Measurements from ENCODE around the gene ARHGEF19. TPM values are rescaled to one million over a fixed set of nuclear protein-coding genes. Genes with fewer than 3 reads are reported as not detected.

The ARHGEF19 gene
- total and polyA plus RNA-seq, 9 of the 15 experiments (the other 6 are each of a cell fraction or from before 2014, with no cell fraction given): 0.73 to 21.0 (median 5.2) TPM

GRCh38 chr1:16248603-16249516, 36.4 kb upstream of the ARHGEF19 start (continued):
- TF ChIP-seq, protein P1, sequence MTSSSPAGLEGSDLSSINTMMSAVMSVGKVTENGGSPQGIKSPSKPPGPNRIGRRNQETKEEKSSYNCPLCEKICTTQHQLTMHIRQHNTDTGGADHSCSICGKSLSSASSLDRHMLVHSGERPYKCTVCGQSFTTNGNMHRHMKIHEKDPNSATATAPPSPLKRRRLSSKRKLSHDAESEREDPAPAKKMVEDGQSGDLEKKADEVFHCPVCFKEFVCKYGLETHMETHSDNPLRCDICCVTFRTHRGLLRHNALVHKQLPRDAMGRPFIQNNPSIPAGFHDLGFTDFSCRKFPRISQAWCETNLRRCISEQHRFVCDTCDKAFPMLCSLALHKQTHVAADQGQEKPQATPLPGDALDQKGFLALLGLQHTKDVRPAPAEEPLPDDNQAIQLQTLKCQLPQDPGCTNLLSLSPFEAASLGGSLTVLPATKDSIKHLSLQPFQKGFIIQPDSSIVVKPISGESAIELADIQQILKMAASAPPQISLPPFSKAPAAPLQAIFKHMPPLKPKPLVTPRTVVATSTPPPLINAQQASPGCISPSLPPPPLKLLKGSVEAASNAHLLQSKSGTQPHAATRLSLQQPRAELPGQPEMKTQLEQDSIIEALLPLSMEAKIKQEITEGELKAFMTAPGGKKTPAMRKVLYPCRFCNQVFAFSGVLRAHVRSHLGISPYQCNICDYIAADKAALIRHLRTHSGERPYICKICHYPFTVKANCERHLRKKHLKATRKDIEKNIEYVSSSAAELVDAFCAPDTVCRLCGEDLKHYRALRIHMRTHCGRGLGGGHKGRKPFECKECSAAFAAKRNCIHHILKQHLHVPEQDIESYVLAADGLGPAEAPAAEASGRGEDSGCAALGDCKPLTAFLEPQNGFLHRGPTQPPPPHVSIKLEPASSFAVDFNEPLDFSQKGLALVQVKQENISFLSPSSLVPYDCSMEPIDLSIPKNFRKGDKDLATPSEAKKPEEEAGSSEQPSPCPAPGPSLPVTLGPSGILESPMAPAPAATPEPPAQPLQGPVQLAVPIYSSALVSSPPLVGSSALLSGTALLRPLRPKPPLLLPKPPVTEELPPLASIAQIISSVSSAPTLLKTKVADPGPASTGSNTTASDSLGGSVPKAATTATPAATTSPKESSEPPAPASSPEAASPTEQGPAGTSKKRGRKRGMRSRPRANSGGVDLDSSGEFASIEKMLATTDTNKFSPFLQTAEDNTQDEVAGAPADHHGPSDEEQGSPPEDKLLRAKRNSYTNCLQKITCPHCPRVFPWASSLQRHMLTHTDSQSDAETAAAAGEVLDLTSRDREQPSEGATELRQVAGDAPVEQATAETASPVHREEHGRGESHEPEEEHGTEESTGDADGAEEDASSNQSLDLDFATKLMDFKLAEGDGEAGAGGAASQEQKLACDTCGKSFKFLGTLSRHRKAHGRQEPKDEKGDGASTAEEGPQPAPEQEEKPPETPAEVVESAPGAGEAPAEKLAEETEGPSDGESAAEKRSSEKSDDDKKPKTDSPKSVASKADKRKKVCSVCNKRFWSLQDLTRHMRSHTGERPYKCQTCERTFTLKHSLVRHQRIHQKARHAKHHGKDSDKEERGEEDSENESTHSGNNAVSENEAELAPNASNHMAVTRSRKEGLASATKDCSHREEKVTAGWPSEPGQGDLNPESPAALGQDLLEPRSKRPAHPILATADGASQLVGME (CRISPR knock-in tag; IDR thresholded peaks at IDR 0.05): no peak; the same call in 1 of the 2 replicates
- TF ChIP-seq SIX5 (IDR thresholded peaks at IDR 0.05; ENCODE audit: borderline replicate concordance in 1 of 2, insufficient read depth in 1 of 2, low read depth in 1 of 2, low read length in 2 of 2): no peak
- 0 out of 2 replicates have a peak, but pooled peaks have one; percentile 16 for TF ChIP-seq E4F1 (CRISPR knock-in tag; IDR thresholded peaks at IDR 0.05; ENCODE audit: borderline replicate concordance)
- no peak for TF ChIP-seq FIP1L1 (IDR thresholded peaks at IDR 0.05; ENCODE audit: low read depth, low read length, poor library complexity, severe bottlenecking)
- TF ChIP-seq, protein P2, sequence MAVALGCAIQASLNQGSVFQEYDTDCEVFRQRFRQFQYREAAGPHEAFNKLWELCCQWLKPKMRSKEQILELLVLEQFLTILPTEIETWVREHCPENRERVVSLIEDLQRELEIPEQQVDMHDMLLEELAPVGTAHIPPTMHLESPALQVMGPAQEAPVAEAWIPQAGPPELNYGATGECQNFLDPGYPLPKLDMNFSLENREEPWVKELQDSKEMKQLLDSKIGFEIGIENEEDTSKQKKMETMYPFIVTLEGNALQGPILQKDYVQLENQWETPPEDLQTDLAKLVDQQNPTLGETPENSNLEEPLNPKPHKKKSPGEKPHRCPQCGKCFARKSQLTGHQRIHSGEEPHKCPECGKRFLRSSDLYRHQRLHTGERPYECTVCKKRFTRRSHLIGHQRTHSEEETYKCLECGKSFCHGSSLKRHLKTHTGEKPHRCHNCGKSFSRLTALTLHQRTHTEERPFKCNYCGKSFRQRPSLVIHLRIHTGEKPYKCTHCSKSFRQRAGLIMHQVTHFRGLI (CRISPR knock-in tag; IDR thresholded peaks at IDR 0.05): peak; percentile 79
- TF ChIP-seq STAT5A (IDR thresholded peaks at IDR 0.05; ENCODE audit: borderline replicate concordance, low read length): peak; percentile 76
- 0 out of 2 replicates have a peak, but pooled peaks have one; percentile 37 for TF ChIP-seq GABPA (tag; conservative IDR thresholded peaks at IDR 0.05; ENCODE audit: low read depth)

Data from K562 (cell line).